K562 (cell line): ENCODE data around the gene NPAS3. TPM values are rescaled to one million over a fixed set of nuclear protein-coding genes. Genes with fewer than 3 reads are reported as not detected.
A peak's percentile ranks its signal among the peaks of the same experiment; 100 is the strongest.

Experiments used
- ATAC-seq: fragments of 200-7000 bp; cut with Tn5 transposase; 3 replicates; pipeline ENCODE4 v1.9.1; 2020; ENCODE audit warnings: moderate library complexity
- BruUV-seq: library from RNA; stranded (reverse); fragments of 400-500 nt; replicated peaks from 2 replicates; lab custom pipeline; 2021; lab: Mats Ljungman, UMichigan
- CTCF ChIA-PET: fragments of 300-600 bp; formaldehyde crosslinking; extraction: SDS; loops from one replicate; lab custom pipeline; 2021; ENCODE audit warnings: low intra/inter-chr PET ratio; lab: Yijun Ruan, JAX
- POLR2A ChIA-PET: fragments of 300-600, 350-650 bp; sonication (Branson Sonifier 250); formaldehyde crosslinking; extraction: SDS; loops from one replicate; lab custom pipeline; 2021; ENCODE audit warnings: antibody characterized with exemption, inconsistent platforms; lab: Yijun Ruan, JAX
- DNase-seq, 4 experiments: peaks; one replicate each; pipeline versions ENCODE4 v3.0.0 to v3.0.0-alpha.2; 2011 to 2018; ENCODE audit warnings: low spot score in 3 of 4, mixed read lengths in 3 of 4; ENCODE audit errors: extremely low read depth in 1 of 4
- FAIRE-seq: peaks from 2 replicates; lab custom pipeline; 2011; peaks lifted over from hg19 to GRCh38; lab: Jason Lieb, UNC
- H2AFZ ChIP-seq: 2 replicates; pipeline ENCODE4 v1.6.0; 2011; ENCODE audit warnings: low read depth, low read length, control low read depth, inconsistent platforms
- H3K27ac ChIP-seq: fragments of 200-600 bp; 3 replicates; pipeline ENCODE4 v1.8.0; 2011; ENCODE audit warnings: low read depth, mild to moderate bottlenecking, control low read depth, inconsistent platforms, low read length, moderate library complexity, mixed read lengths; ENCODE audit errors: extremely low read depth
- H3K27me3 ChIP-seq, 2 experiments: fragments of 300-600 bp in 1 of 2; 2 replicates in 1 of 2; 3 replicates in 1 of 2; pipeline versions ENCODE4 v1.6.0 to v1.8.0; 2011; ENCODE audit warnings: inconsistent platforms in 2 of 2, low read length in 2 of 2, mild to moderate bottlenecking in 1 of 2, mixed read lengths in 1 of 2, moderate library complexity in 1 of 2; ENCODE audit not compliant: control insufficient read depth in 2 of 2, insufficient read depth in 2 of 2
- H3K36me3 ChIP-seq: fragments of 300-600 bp; 3 replicates; pipeline ENCODE4 v1.8.0; 2011; ENCODE audit warnings: mild to moderate bottlenecking, low read length, inconsistent platforms; ENCODE audit not compliant: control insufficient read depth, insufficient read depth
- H3K4me1 ChIP-seq, 2 experiments: fragments of 200-600 bp in 1 of 2; replicated peaks in 1 of 2; 2 replicates in 1 of 2; 3 replicates in 1 of 2; pipeline versions ENCODE4 v1.5.1 to v1.8.0; 2011; ENCODE audit warnings: inconsistent platforms in 2 of 2, low read length in 2 of 2, mild to moderate bottlenecking in 1 of 2, mixed read lengths in 1 of 2, moderate library complexity in 1 of 2; ENCODE audit not compliant: control insufficient read depth in 2 of 2, insufficient read depth in 2 of 2
- H3K4me2 ChIP-seq: 2 replicates; pipeline ENCODE4 v1.6.1; 2011; ENCODE audit warnings: low read length, control low read depth, inconsistent platforms, mixed read lengths; ENCODE audit not compliant: insufficient read depth
- H3K4me3 ChIP-seq: fragments of 200-600 bp; sonication (generic), shearing (Covaris generic); 2 replicates; pipeline ENCODE4 v1.5.1; 2016; ENCODE audit warnings: control low read depth, inconsistent platforms
- H3K79me2 ChIP-seq: fragments of 200-600 bp; 3 replicates; pipeline ENCODE4 v1.8.0; 2011; ENCODE audit warnings: low read length, inconsistent platforms; ENCODE audit not compliant: control insufficient read depth, insufficient read depth
- H3K9ac ChIP-seq, 2 experiments: 2 replicates each; pipeline versions ENCODE4 v1.6.0 to v1.6.1; 2011; ENCODE audit warnings: low read depth in 2 of 2, low read length in 2 of 2, control low read depth in 1 of 2, inconsistent platforms in 1 of 2, mild to moderate bottlenecking in 1 of 2, mixed read lengths in 1 of 2; ENCODE audit not compliant: insufficient read depth in 1 of 2
- H3K9me1 ChIP-seq: one replicate; pipeline ENCODE4 v1.6.0; 2011; ENCODE audit warnings: inconsistent platforms, mild to moderate bottlenecking, low read length, moderate library complexity; ENCODE audit not compliant: control insufficient read depth, insufficient read depth
- H3K9me3 ChIP-seq: replicated peaks from 2 replicates; pipeline ENCODE4 v1.5.1; 2011; ENCODE audit warnings: low read depth, low read length, inconsistent platforms; ENCODE audit not compliant: control insufficient read depth, insufficient read depth
- H4K20me1 ChIP-seq: replicated peaks from 2 replicates; pipeline ENCODE4 v1.6.1; 2011; ENCODE audit warnings: low read length, inconsistent platforms, mixed read lengths; ENCODE audit not compliant: control insufficient read depth, insufficient read depth
- C11orf30 ChIP-seq: fragments of 450-650 bp; IDR thresholded peaks from 2 replicates; pipeline ENCODE4 v1.6.1; 2016; ENCODE audit warnings: low read depth, mild to moderate bottlenecking
- ELF1 ChIP-seq: fragments of 200-800 bp; sonication (Bioruptor generic); IDR thresholded peaks from 2 replicates; pipeline ENCODE4 v1.6.1; 2016; ENCODE audit warnings: missing genetic modification characterization, missing compliant biosample characterization
- MAFF ChIP-seq: IDR thresholded peaks from 2 replicates; pipeline ENCODE4 v1.6.1; 2012; ENCODE audit warnings: low read length, improper control_type of control experiment
- MAFG ChIP-seq: fragments of 450-650 bp; conservative IDR thresholded peaks from 2 replicates; pipeline ENCODE4 v1.6.1; 2016; ENCODE audit warnings: missing genetic modification characterization, missing compliant biosample characterization
- MAFK ChIP-seq: IDR thresholded peaks from 2 replicates; pipeline ENCODE4 v1.6.1; 2011; ENCODE audit warnings: low read length, improper control_type of control experiment
- NFE2 ChIP-seq: IDR thresholded peaks from 2 replicates; pipeline ENCODE4 v1.6.1; 2014; ENCODE audit warnings: antibody characterized with exemption, low read depth
- NFE2L1 ChIP-seq: fragments of 450-650 bp; IDR thresholded peaks from 2 replicates; pipeline ENCODE4 v1.6.1; 2016; ENCODE audit warnings: missing genetic modification characterization, low read depth, mild to moderate bottlenecking, missing compliant biosample characterization, moderate library complexity, borderline replicate concordance
- POLR2A ChIP-seq: fragments of 450-650 bp; conservative IDR thresholded peaks from 2 replicates; pipeline ENCODE4 v1.6.1; 2016
- PTBP1 ChIP-seq: fragments of 200-400 bp; formaldehyde crosslinking; IDR thresholded peaks from 2 replicates; pipeline ENCODE4 v1.6.1; 2017; ENCODE audit warnings: low read depth, low read length
- TRIM24 ChIP-seq, 2 experiments: fragments of 450-650 bp; IDR thresholded peaks; 2 replicates each; pipeline ENCODE4 v1.6.1; 2016
- ZNF316 ChIP-seq: fragments of 450-650 bp; IDR thresholded peaks from 2 replicates; pipeline ENCODE4 v1.6.1; 2016
- ZNF551 ChIP-seq: fragments of 250-450 bp; sonication (Bioruptor Pico); IDR thresholded peaks from 2 replicates; pipeline ENCODE4 v1.5.0; 2021; ENCODE audit warnings: mild to moderate bottlenecking, moderate library complexity
- WGBS: fragments of 100-300 bp; shearing (Covaris generic); methylation state at CpG from one replicate; pipeline ENCODE4 v1.1.6; 2016; ENCODE audit warnings: low coverage, mixed read lengths; ENCODE audit not compliant: insufficient coverage; ENCODE audit errors: missing lambda C conversion rate; 5-methylcytosine and 5-hydroxymethylcytosine counted together
- in situ Hi-C: fragments of 300-500 bp; cut with MboI; formaldehyde crosslinking; loops from 4 replicates; pipeline ENCODE4 v1.15.0; 2018; ENCODE audit warnings: inconsistent platforms, mixed read lengths
- intact Hi-C: fragments of 100-400 bp; cut with micrococcal nuclease; formaldehyde crosslinking; loops from 2 replicates; pipeline ENCODE4 v1.14.2; 2022
- polyA plus RNA-seq, 8 experiments: library from polyadenylated mRNA; depleted of rRNA in 4 of 8; stranded (reverse) in 5 of 8; unstranded in 3 of 8; fragments of >200 nt; fragmentation: Nextera tagmentation in 2 of 8; fragmentation: Illumina TruSeq in 1 of 8; extraction: Ambion mirVana in 2 of 8; extraction: Trizol in 1 of 8; gene quantifications; 2 replicates each; pipeline versions ENCODE4 v1.2.1 to v1.2.3, GENCODE V29; 2011 to 2014; ENCODE audit warnings: inconsistent platforms in 1 of 8, missing spikeins in 1 of 8
- total RNA-seq, 7 experiments: library from RNA; depleted of rRNA in 6 of 7; stranded (reverse); fragments of >200 nt in 6 of 7; fragmentation: Illumina TruSeq in 2 of 7; extraction: Trizol in 2 of 7; gene quantifications; 2 replicates each; pipeline versions ENCODE4 v1.2.1 to v1.2.3, GENCODE V29; 2011 to 2021; ENCODE audit warnings: low replicate concordance in 1 of 7
- TF ChIP-seq, protein P1 (sequence below), 2 experiments: IDR thresholded peaks; 2 replicates each; pipeline ENCODE4 v1.6.1; 2012; ENCODE audit warnings: improper control_type of control experiment in 2 of 2, low read depth in 2 of 2, low read length in 2 of 2, borderline replicate concordance in 1 of 2

The NPAS3 gene
- total and polyA plus RNA-seq, 9 of the 15 experiments (the other 6 are each of a cell fraction or from before 2014, with no cell fraction given) = 0.04 TPM; not detected in 8

- H3K9ac ChIP-seq = no peak overlapping the region
- no peak overlapping the region for H3K4me2 ChIP-seq
- FAIRE-seq = no peak
- no peak overlapping the region for H3K27ac ChIP-seq
- no peaks in the 10 kb centered on the region for H3K36me3 ChIP-seq
- no peaks in the 10 kb centered on the region for H3K9me3 ChIP-seq
- no peaks in the 10 kb centered on the region for H3K27me3 ChIP-seq
- intact Hi-C loops = no loop called here
- in situ Hi-C loops = no loop called here
- H3K79me2 ChIP-seq = no peaks in the 10 kb centered on the region
- no peaks in the 10 kb centered on the region for H4K20me1 ChIP-seq
- peak in 3 of 4 experiments; percentile 4 to 47 (median 34) for DNase-seq
- no peak for ATAC-seq
- no TSS peak for BruUV-seq
- 0 out of 2 replicates have a peak overlapping the region, but pooled peaks have one; percentile 39 for H2AFZ ChIP-seq
- ChIA-PET CTCF (no interaction called here), POLR2A (no interaction called here)
- no peak overlapping the region for H3K4me3 ChIP-seq
- H3K9me1 ChIP-seq = no peaks in the 10 kb centered on the region
- no peaks in the 10 kb centered on the region for H3K4me1 ChIP-seq
- 16% methylated on average over 3 of the region's 3 CpGs for WGBS
- TF ChIP-seq C11orf30 (peak; percentile 77), ZNF551 (CRISPR knock-in tag) (no peak), PTBP1 (no peak), ELF1 (tag) (no peak), MAFG (tag) (peak; percentile 85), ZNF316 (peak; percentile 73), MAFF (peak; percentile 77), MAFK (peak; percentile 77), NFE2 (peak; percentile 94), TRIM24 (IDR thresholded peaks at IDR 0.05) (no peak), NFE2L1 (tag) (peak; percentile 63; the same call in 1 of the 2 replicates), POLR2A (no peak)
- TF ChIP-seq, protein P1, sequence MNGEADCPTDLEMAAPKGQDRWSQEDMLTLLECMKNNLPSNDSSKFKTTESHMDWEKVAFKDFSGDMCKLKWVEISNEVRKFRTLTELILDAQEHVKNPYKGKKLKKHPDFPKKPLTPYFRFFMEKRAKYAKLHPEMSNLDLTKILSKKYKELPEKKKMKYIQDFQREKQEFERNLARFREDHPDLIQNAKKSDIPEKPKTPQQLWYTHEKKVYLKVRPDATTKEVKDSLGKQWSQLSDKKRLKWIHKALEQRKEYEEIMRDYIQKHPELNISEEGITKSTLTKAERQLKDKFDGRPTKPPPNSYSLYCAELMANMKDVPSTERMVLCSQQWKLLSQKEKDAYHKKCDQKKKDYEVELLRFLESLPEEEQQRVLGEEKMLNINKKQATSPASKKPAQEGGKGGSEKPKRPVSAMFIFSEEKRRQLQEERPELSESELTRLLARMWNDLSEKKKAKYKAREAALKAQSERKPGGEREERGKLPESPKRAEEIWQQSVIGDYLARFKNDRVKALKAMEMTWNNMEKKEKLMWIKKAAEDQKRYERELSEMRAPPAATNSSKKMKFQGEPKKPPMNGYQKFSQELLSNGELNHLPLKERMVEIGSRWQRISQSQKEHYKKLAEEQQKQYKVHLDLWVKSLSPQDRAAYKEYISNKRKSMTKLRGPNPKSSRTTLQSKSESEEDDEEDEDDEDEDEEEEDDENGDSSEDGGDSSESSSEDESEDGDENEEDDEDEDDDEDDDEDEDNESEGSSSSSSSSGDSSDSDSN (IDR thresholded peaks at IDR 0.05; ENCODE audit: borderline replicate concordance in 1 of 2, low read depth in 2 of 2, low read length in 2 of 2) = no peak
Observed at GRCh38 chr14:33414041-33414440, 475.4 kb downstream of the NPAS3 start.
